HL-60 (cell line): ENCODE measurements around the gene KCNRG.
"Not testable (repeated sequence)": the region's sequence is repeated elsewhere in the genome, so short reads cannot be mapped to it uniquely, and the experiment has no call there.

Source experiments
- DNase-seq, 2 experiments: peaks; one replicate each; pipeline ENCODE4 v3.0.0-alpha.2; 2010 to 2020; ENCODE audit warnings: low read depth in 1 of 2, low spot score in 1 of 2
- H3K27ac ChIP-seq: fragments of 250-450 bp; sonication (Bioruptor Pico); replicated peaks from 2 replicates; pipeline ENCODE4 v1.5.1; 2020; ENCODE audit warnings: mild to moderate bottlenecking, moderate library complexity
- H3K27me3 ChIP-seq: fragments of 250-450 bp; sonication (Bioruptor Pico); 2 replicates; pipeline ENCODE4 v1.5.1; 2021; ENCODE audit warnings: mild to moderate bottlenecking, moderate library complexity; ENCODE audit not compliant: insufficient read depth, poor library complexity, severe bottlenecking
- H3K4me3 ChIP-seq: replicated peaks from 2 replicates; pipeline ENCODE4 v1.5.1; 2011; ENCODE audit warnings: mild to moderate bottlenecking, control low read depth, low read length; ENCODE audit not compliant: insufficient read depth
- CTCF ChIP-seq: IDR thresholded peaks from one replicate; pipeline ENCODE4 v1.5.1; 2011; ENCODE audit warnings: low read length, control low read depth, inconsistent platforms; ENCODE audit not compliant: insufficient read depth
- GABPA ChIP-seq: IDR thresholded peaks from 2 replicates; pipeline ENCODE4 v1.6.1; 2012; ENCODE audit warnings: low read depth
- POLR2AphosphoS5 ChIP-seq: IDR thresholded peaks from 2 replicates; pipeline ENCODE4 v1.6.1; 2012; ENCODE audit warnings: low read depth
- SPI1 ChIP-seq: IDR thresholded peaks from 2 replicates; pipeline ENCODE4 v1.6.1; 2012; ENCODE audit warnings: low read depth, mild to moderate bottlenecking, borderline replicate concordance
- TF ChIP-seq, protein P1 (sequence below): IDR thresholded peaks from 2 replicates; pipeline ENCODE4 v1.6.1; 2012; ENCODE audit warnings: low read depth; ENCODE audit not compliant: insufficient replicate concordance

Gene KCNRG

DNA sequence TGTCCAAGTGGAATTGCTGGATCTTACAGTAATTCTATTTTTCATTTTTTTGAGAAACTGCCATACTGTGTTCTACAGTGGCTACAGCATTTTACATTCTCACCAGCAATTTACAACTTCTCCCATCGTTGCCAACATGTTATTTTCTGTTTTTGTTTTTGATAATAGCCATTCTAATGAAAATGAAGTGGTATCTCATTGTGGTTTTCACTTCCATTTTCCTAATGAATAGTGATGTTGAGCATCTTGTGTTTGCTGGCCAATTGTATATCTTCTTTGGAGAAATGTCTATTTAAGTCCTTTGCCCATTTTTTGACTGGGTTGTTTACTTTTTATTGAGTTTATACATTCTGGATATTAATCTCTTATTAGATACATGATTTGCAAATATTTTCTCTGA lies 38.6 kb downstream of the KCNRG start:
- TF ChIP-seq, protein P1, sequence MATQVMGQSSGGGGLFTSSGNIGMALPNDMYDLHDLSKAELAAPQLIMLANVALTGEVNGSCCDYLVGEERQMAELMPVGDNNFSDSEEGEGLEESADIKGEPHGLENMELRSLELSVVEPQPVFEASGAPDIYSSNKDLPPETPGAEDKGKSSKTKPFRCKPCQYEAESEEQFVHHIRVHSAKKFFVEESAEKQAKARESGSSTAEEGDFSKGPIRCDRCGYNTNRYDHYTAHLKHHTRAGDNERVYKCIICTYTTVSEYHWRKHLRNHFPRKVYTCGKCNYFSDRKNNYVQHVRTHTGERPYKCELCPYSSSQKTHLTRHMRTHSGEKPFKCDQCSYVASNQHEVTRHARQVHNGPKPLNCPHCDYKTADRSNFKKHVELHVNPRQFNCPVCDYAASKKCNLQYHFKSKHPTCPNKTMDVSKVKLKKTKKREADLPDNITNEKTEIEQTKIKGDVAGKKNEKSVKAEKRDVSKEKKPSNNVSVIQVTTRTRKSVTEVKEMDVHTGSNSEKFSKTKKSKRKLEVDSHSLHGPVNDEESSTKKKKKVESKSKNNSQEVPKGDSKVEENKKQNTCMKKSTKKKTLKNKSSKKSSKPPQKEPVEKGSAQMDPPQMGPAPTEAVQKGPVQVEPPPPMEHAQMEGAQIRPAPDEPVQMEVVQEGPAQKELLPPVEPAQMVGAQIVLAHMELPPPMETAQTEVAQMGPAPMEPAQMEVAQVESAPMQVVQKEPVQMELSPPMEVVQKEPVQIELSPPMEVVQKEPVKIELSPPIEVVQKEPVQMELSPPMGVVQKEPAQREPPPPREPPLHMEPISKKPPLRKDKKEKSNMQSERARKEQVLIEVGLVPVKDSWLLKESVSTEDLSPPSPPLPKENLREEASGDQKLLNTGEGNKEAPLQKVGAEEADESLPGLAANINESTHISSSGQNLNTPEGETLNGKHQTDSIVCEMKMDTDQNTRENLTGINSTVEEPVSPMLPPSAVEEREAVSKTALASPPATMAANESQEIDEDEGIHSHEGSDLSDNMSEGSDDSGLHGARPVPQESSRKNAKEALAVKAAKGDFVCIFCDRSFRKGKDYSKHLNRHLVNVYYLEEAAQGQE = no peak
- TF ChIP-seq POLR2AphosphoS5 = no peak
- TF ChIP-seq SPI1 = no peak
- no peak for TF ChIP-seq CTCF
- no peak for TF ChIP-seq GABPA
- no peak overlapping the region for H3K27ac ChIP-seq
- DNase-seq = no peak
- no peak overlapping the region for H3K4me3 ChIP-seq
- H3K27me3 ChIP-seq = no peaks in the 10 kb centered on the region

DNA sequence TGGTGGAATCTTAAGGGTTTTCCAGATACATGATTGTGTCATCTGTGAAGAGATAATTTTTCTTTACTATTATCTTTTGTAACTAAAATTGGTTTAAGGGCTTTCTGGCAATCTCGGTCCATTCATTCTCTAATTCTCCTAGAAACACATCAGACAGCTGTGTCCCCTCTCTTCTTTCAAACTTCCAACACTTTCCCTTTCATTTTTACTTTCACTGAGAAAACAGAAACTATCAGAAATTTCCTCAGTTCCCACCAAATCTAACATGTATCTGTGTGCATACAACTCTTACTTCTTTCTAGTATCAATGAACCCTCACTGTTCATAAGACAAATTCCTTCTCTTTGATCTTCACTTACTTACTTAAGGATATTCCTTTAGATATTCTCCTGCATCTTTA lies 40.2 kb downstream of the KCNRG start:
- no peak for DNase-seq
- TF ChIP-seq GABPA = no peak
- TF ChIP-seq CTCF = no peak
- TF ChIP-seq POLR2AphosphoS5 = no peak
- TF ChIP-seq SPI1 = no peak
- TF ChIP-seq, protein P1 = no peak
- no peaks in the 10 kb centered on the region for H3K27me3 ChIP-seq
- no peak overlapping the region for H3K4me3 ChIP-seq
- H3K27ac ChIP-seq = no peak overlapping the region

DNA sequence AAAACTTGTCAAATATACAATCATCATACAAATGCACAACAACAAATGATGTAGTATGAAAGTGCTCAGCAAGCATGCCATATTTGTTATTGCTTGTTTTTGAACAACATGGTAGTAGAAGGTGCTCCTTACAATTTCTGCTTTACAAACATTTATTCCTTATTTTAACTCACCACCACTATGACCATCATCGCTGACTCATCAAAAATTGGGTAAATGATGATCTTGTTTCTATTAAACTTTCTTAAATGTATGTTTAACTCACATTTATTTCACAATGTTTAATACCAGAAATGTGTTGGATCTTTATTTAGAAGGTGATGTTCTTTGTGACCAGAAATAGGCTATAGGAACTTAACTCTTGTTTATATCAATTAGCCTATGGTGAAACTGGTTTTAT lies 45.5 kb downstream of the KCNRG start:
- Histone ChIP-seq H3K27me3 (no peaks in the 10 kb centered on the region), H3K27ac (no peak overlapping the region), H3K4me3 (no peak overlapping the region)
- no peak for TF ChIP-seq CTCF
- TF ChIP-seq GABPA = no peak
- no peak for TF ChIP-seq POLR2AphosphoS5
- TF ChIP-seq, protein P1 = no peak
- TF ChIP-seq SPI1 = no peak
- no peak for DNase-seq

DNA sequence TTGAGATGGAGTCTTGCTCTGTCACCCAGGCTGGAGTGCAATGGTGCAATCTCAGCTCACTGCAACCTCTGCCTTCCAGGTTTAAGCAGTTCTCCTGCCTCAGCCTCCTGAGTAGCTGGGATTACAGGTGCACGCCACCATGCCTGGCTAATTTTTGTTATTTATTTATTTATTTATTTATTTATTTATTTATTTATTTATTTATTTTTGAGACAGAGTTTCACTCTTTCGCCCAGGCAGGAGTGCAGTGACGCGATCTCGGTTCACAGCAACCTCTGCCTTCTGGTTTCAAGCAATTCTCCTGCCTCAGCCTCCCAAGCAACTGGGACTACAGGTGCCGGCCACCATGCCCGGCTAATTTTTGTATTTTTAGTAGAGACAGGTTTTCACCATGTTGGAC lies 47.1 kb downstream of the KCNRG start:
- not testable (repeated sequence) for DNase-seq, H3K27ac ChIP-seq, H3K27me3 ChIP-seq, H3K4me3 ChIP-seq
